Measurements from ENCODE around the gene CLIP1.
"Not testable (repeated sequence)": the region's sequence is repeated elsewhere in the genome, so short reads cannot be mapped to it uniquely, and the experiment has no call there.

The CLIP1 gene

GRCh38 chr12:122366685-122367475, 55.6 kb downstream of the CLIP1 start:
- H3K36me3 ChIP-seq (ENCODE audit: control insufficient read depth, insufficient read depth, low read length) = peaks cover 4% of the 10 kb centered on the region
- H3K27me3 ChIP-seq (replicated peaks; ENCODE audit: control insufficient read depth, insufficient read depth, low read length) = no peaks in the 10 kb centered on the region
- H3K4me3 ChIP-seq (replicated peaks; ENCODE audit: low read depth, low read length) = no peak overlapping the region
- TF ChIP-seq CTCF (IDR thresholded peaks at IDR 0.05; ENCODE audit: insufficient read depth, low read length, poor library complexity, severe bottlenecking) = no peak
- no peak for DNase-seq (ENCODE audit: extremely low read depth, insufficient read length)

DNA sequence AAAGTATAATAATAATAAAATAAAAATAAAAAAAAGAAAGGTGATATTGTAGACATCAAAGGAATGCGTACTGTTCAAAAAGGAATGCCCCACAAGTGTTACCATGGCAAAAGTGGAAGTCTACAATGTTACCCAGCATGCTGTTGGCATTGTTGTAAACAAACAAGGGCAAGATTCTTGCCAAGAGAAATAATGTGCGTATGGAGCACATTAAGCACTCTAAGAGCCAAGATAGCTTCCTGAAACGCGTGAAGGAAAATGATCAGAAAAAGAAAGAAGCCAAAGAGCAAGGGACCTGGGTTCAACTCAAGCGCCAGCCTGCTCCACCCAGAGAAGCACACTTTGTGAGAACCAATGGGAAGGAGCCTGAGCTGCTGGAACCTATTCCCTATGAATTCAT, 57.2 kb downstream of the CLIP1 start:
- H3K36me3 ChIP-seq (ENCODE audit: control insufficient read depth, insufficient read depth, low read length); H3K27me3 ChIP-seq (replicated peaks; ENCODE audit: control insufficient read depth, insufficient read depth, low read length); H3K4me3 ChIP-seq (replicated peaks; ENCODE audit: low read depth, low read length); DNase-seq (ENCODE audit: extremely low read depth, insufficient read length): not testable (repeated sequence)

DNA sequence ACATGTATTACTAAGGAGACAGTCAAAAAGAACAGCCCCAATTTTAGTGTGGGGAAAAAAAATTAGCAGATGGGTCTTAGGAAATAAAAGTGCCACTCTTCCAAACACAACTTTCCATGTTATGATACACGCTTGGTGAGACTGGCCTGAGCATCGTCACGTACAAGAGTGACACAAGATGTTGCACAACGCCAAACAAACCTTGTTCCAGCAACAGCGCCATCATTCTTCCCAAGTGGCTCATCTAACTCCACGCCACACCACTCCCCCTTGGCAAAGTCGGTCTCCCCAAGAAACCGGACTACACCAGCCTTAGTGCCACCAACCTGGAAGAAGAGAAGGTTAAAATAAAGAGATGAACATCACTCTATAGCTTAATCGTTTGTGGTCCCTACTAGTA, 58.7 kb downstream of the CLIP1 start:
- H3K4me3 ChIP-seq (replicated peaks; ENCODE audit: low read depth, low read length) = no peak overlapping the region
- no peak for TF ChIP-seq CTCF (IDR thresholded peaks at IDR 0.05; ENCODE audit: insufficient read depth, low read length, poor library complexity, severe bottlenecking)
- H3K27me3 ChIP-seq (replicated peaks; ENCODE audit: control insufficient read depth, insufficient read depth, low read length) = no peaks in the 10 kb centered on the region
- DNase-seq (ENCODE audit: extremely low read depth, insufficient read length) = no peak
- H3K36me3 ChIP-seq (ENCODE audit: control insufficient read depth, insufficient read depth, low read length) = peaks cover 6% of the 10 kb centered on the region

DNA sequence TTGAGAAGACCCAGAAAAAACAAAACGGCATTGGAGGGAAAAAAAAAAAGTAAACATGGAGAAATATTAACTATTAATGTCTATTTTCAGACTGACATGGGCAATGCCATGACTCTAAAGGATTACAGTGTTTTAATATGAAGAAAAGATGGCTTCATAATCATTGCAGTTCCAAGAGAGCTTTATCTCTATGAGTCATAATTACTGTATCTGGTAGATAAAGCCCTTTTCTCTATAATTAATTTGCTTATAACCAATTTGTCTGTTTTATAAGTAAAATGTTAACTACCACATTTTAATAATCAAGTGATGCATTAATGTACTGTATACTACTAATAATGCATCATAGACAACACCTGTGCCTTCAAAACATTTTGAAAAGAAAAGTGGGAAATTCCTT, 59.7 kb downstream of the CLIP1 start:
- peaks cover 6% of the 10 kb centered on the region for H3K36me3 ChIP-seq (ENCODE audit: control insufficient read depth, insufficient read depth, low read length)
- no peaks in the 10 kb centered on the region for H3K27me3 ChIP-seq (replicated peaks; ENCODE audit: control insufficient read depth, insufficient read depth, low read length)
- no peak for TF ChIP-seq CTCF (IDR thresholded peaks at IDR 0.05; ENCODE audit: insufficient read depth, low read length, poor library complexity, severe bottlenecking)
- no peak overlapping the region for H3K4me3 ChIP-seq (replicated peaks; ENCODE audit: low read depth, low read length)
- no peak for DNase-seq (ENCODE audit: extremely low read depth, insufficient read length)

- H3K27me3 ChIP-seq (replicated peaks; ENCODE audit: control insufficient read depth, insufficient read depth, low read length); H3K4me3 ChIP-seq (replicated peaks; ENCODE audit: low read depth, low read length); DNase-seq (ENCODE audit: extremely low read depth, insufficient read length): not testable (repeated sequence)
- H3K36me3 ChIP-seq (ENCODE audit: control insufficient read depth, insufficient read depth, low read length) = peaks cover 14% of the 10 kb centered on the region
These were observed 64.1 kb downstream of the CLIP1 start for GRCh38 chr12:122358403-122358802.

- not testable (repeated sequence) for H3K27me3 ChIP-seq (replicated peaks; ENCODE audit: control insufficient read depth, insufficient read depth, low read length); H3K4me3 ChIP-seq (replicated peaks; ENCODE audit: low read depth, low read length); DNase-seq (ENCODE audit: extremely low read depth, insufficient read length)
- H3K36me3 ChIP-seq (ENCODE audit: control insufficient read depth, insufficient read depth, low read length) = peaks cover 18% of the 10 kb centered on the region
These were observed 64.9 kb downstream of the CLIP1 start for GRCh38 chr12:122357536-122357935.

DNA sequence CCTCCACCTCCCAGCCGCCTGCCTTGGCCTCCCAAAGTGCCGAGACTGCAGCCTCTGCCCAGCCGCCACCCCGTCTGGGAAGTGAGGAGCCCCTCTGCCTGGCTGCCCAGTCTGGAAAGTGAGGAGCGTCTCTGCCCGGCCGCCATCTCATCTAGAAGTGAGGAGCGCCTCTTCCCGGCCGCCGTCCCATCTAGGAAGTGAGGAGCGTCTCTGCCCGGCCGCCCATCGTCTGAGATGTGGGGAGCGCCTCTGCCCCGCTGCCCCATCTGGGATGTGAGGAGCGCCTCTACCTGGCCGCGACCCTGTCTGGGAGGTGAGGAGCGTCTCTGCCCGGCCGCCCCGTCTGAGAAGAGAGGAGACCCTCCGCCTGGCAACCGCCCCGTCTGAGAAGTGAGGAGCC, 65.5 kb downstream of the CLIP1 start:
- not testable (repeated sequence) for DNase-seq (ENCODE audit: extremely low read depth, insufficient read length); H3K27me3 ChIP-seq (replicated peaks; ENCODE audit: control insufficient read depth, insufficient read depth, low read length); H3K4me3 ChIP-seq (replicated peaks; ENCODE audit: low read depth, low read length)
- H3K36me3 ChIP-seq (ENCODE audit: control insufficient read depth, insufficient read depth, low read length) = peaks cover 21% of the 10 kb centered on the region

DNA sequence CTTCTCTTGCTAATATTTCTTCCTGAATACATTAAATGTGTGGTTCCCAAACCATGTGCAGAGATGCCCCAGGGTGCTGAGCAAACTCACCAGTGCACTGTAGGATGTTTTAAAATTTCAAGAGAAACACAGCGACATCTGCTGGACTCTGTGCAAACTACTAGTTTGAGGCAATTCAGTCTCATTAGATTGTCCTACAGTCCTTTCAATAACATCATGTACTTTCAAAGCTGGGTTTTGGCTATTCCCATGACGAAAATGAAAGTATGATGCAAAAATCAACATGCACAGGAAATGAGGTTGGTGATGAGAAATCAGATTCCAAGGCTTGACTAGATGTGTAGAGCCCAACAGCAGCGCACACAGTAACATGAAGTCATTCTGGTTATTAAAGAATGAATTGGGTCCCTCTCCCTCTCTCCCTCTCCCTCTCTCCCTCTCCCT, 66.3 kb downstream of the CLIP1 start:
- TF ChIP-seq CTCF (IDR thresholded peaks at IDR 0.05; ENCODE audit: insufficient read depth, low read length, poor library complexity, severe bottlenecking) = peak; percentile 77
- DNase-seq (ENCODE audit: extremely low read depth, insufficient read length) = peak; percentile 37
- no peaks in the 10 kb centered on the region for H3K27me3 ChIP-seq (replicated peaks; ENCODE audit: control insufficient read depth, insufficient read depth, low read length)
- H3K4me3 ChIP-seq (replicated peaks; ENCODE audit: low read depth, low read length) = no peak overlapping the region
- peaks cover 21% of the 10 kb centered on the region for H3K36me3 ChIP-seq (ENCODE audit: control insufficient read depth, insufficient read depth, low read length)

All from GM06990 (cell line).